WTC11 (cell line): ENCODE data around the gene NMUR1. TPM values are rescaled to one million over a fixed set of nuclear protein-coding genes. Genes with fewer than 3 reads are reported as not detected.

Experiments
- ATAC-seq: fragments of 200-7000 bp; cut with Tn5 transposase; 2 replicates; pipeline ENCODE4 v1.10.0; 2021; ENCODE audit warnings: mild to moderate bottlenecking, moderate library complexity
- CTCF ChIA-PET: fragments of 300-600 bp; sonication (Branson Sonifier 250); formaldehyde crosslinking; loops from one replicate; lab custom pipeline; 2021; ENCODE audit warnings: antibody characterized with exemption; lab: Charles Lee
- POLR2A ChIA-PET: fragments of 350-600 bp; sonication (Branson Sonifier 250); formaldehyde crosslinking; loops from one replicate; lab custom pipeline; 2021; ENCODE audit warnings: antibody characterized with exemption; lab: Charles Lee
- DNase-seq: peaks from one replicate; pipeline ENCODE4 v3.0.0; 2021; ENCODE audit warnings: low spot score
- H3K27ac Mint-ChIP-seq: 2 replicates; pipeline ENCODE4 v1.8.0; 2021; ENCODE audit warnings: mixed read lengths
- H3K27me3 Mint-ChIP-seq: 2 replicates; pipeline ENCODE4 v1.8.0; 2021; ENCODE audit warnings: low read depth, mild to moderate bottlenecking, moderate library complexity, mixed read lengths
- H3K36me3 Mint-ChIP-seq: 2 replicates; pipeline ENCODE4 v1.8.0; 2021; ENCODE audit warnings: mixed read lengths
- H3K4me1 Mint-ChIP-seq: 2 replicates; pipeline ENCODE4 v1.8.0; 2022; ENCODE audit warnings: mixed read lengths
- H3K4me3 Mint-ChIP-seq: 2 replicates; pipeline ENCODE4 v1.8.0; 2021; ENCODE audit warnings: mild to moderate bottlenecking, moderate library complexity, mixed read lengths
- H3K9me3 Mint-ChIP-seq: 2 replicates; pipeline ENCODE4 v1.8.0; 2021; ENCODE audit warnings: mixed read lengths
- ATF2 ChIP-seq: sonication (generic); formaldehyde crosslinking; IDR thresholded peaks from 2 replicates; pipeline ENCODE4 v1.8.1; 2022; ENCODE audit warnings: low read depth, missing genetic modification reagents, borderline replicate concordance
- CBFB ChIP-seq: sonication (generic); formaldehyde crosslinking; IDR thresholded peaks from 2 replicates; pipeline ENCODE4 v1.8.1; 2022; ENCODE audit warnings: mild to moderate bottlenecking, low read depth, missing genetic modification reagents
- EMX1 ChIP-seq: fragments of 250-450 bp; sonication (Bioruptor Pico); IDR thresholded peaks from 2 replicates; pipeline ENCODE4 v1.8.0; 2021; ENCODE audit warnings: mild to moderate bottlenecking
- HMGXB4 ChIP-seq: sonication (generic); formaldehyde crosslinking; IDR thresholded peaks from 2 replicates; pipeline ENCODE4 v1.8.1; 2023; ENCODE audit warnings: mild to moderate bottlenecking, moderate library complexity, missing genetic modification reagents
- IRF2 ChIP-seq: sonication (generic); formaldehyde crosslinking; IDR thresholded peaks from 2 replicates; pipeline ENCODE4 v1.8.0; 2022; ENCODE audit warnings: low read depth, missing genetic modification reagents, borderline replicate concordance
- JAZF1 ChIP-seq: fragments of 250-450 bp; sonication (Bioruptor Pico); IDR thresholded peaks from 2 replicates; pipeline ENCODE4 v1.9.0; 2021; ENCODE audit warnings: moderate library complexity, mild to moderate bottlenecking, inconsistent platforms
- JUN ChIP-seq: sonication (generic); formaldehyde crosslinking; IDR thresholded peaks from 2 replicates; pipeline ENCODE4 v1.8.0; 2023; ENCODE audit warnings: mild to moderate bottlenecking, missing genetic modification reagents
- NFYB ChIP-seq: sonication (generic); formaldehyde crosslinking; conservative IDR thresholded peaks from 2 replicates; pipeline ENCODE4 v1.8.0; 2022; ENCODE audit warnings: low read depth, missing genetic modification reagents
- NR3C1 ChIP-seq: sonication (generic); formaldehyde crosslinking; conservative IDR thresholded peaks from 2 replicates; pipeline ENCODE4 v1.8.1; 2023; ENCODE audit warnings: low read depth, mild to moderate bottlenecking, missing genetic modification reagents
- OVOL2 ChIP-seq: fragments of 250-450 bp; sonication (Bioruptor Pico); IDR thresholded peaks from 2 replicates; pipeline ENCODE4 v1.9.0; 2021; ENCODE audit warnings: mild to moderate bottlenecking, borderline replicate concordance
- TP53 ChIP-seq: sonication (generic); formaldehyde crosslinking; IDR thresholded peaks from 2 replicates; pipeline ENCODE4 v1.8.1; 2023; ENCODE audit warnings: mild to moderate bottlenecking, missing genetic modification reagents
- ZBTB21 ChIP-seq: sonication (generic); formaldehyde crosslinking; IDR thresholded peaks from 2 replicates; pipeline ENCODE4 v1.8.1; 2023; ENCODE audit warnings: mild to moderate bottlenecking, missing genetic modification reagents, borderline replicate concordance
- ZNF121 ChIP-seq: sonication (generic); formaldehyde crosslinking; IDR thresholded peaks from 2 replicates; pipeline ENCODE4 v1.8.0; 2023; ENCODE audit warnings: missing genetic modification reagents
- ZNF138 ChIP-seq: sonication (generic); formaldehyde crosslinking; conservative IDR thresholded peaks from 2 replicates; pipeline ENCODE4 v1.8.1; 2022; ENCODE audit warnings: mild to moderate bottlenecking, moderate library complexity, missing genetic modification reagents
- ZNF219 ChIP-seq: sonication (generic); formaldehyde crosslinking; IDR thresholded peaks from 2 replicates; pipeline ENCODE4 v1.8.0; 2023; ENCODE audit warnings: missing genetic modification reagents, mild to moderate bottlenecking, borderline replicate concordance
- ZNF317 ChIP-seq: sonication (generic); formaldehyde crosslinking; IDR thresholded peaks from 2 replicates; pipeline ENCODE4 v1.8.1; 2023; ENCODE audit warnings: low read depth, mild to moderate bottlenecking, moderate library complexity, missing genetic modification reagents, borderline replicate concordance
- ZNF416 ChIP-seq: fragments of 250-450 bp; sonication (Bioruptor Pico); IDR thresholded peaks from 2 replicates; pipeline ENCODE4 v1.9.0; 2021; ENCODE audit warnings: mild to moderate bottlenecking, inconsistent platforms
- ZNF423 ChIP-seq: fragments of 250-450 bp; sonication (Bioruptor Pico); IDR thresholded peaks from 2 replicates; pipeline ENCODE4 v2.1.2; 2022; ENCODE audit warnings: mild to moderate bottlenecking, moderate library complexity
- total RNA-seq: library from RNA; stranded (reverse); gene quantifications from 3 replicates; pipeline ENCODE4 v1.2.3, GENCODE V29; 2021
- TF ChIP-seq, protein P1 (sequence below): fragments of 250-450 bp; sonication (Bioruptor Pico); IDR thresholded peaks from 2 replicates; pipeline ENCODE4 v2.1.2; 2022; ENCODE audit warnings: mild to moderate bottlenecking, moderate library complexity
- TF ChIP-seq, protein P2 (sequence below): sonication (generic); formaldehyde crosslinking; IDR thresholded peaks from 2 replicates; pipeline ENCODE4 v1.8.1; 2023; ENCODE audit warnings: mild to moderate bottlenecking, missing genetic modification reagents, moderate library complexity
- TF ChIP-seq, protein P3 (sequence below): fragments of 250-450 bp; sonication (Bioruptor Pico); IDR thresholded peaks from 2 replicates; pipeline ENCODE4 v1.9.0; 2021; ENCODE audit warnings: mild to moderate bottlenecking
- TF ChIP-seq, protein P4 (sequence below): sonication (generic); formaldehyde crosslinking; IDR thresholded peaks from 2 replicates; pipeline ENCODE4 v1.8.1; 2023; ENCODE audit warnings: mild to moderate bottlenecking, missing genetic modification reagents, moderate library complexity
- TF ChIP-seq, protein P5 (sequence below): sonication (generic); formaldehyde crosslinking; conservative IDR thresholded peaks from 2 replicates; pipeline ENCODE4 v1.8.1; 2022; ENCODE audit warnings: mild to moderate bottlenecking, missing genetic modification reagents

NMUR1 gene
- total RNA-seq, 1 experiment from 2014 or later = 0.42 TPM

DNA sequence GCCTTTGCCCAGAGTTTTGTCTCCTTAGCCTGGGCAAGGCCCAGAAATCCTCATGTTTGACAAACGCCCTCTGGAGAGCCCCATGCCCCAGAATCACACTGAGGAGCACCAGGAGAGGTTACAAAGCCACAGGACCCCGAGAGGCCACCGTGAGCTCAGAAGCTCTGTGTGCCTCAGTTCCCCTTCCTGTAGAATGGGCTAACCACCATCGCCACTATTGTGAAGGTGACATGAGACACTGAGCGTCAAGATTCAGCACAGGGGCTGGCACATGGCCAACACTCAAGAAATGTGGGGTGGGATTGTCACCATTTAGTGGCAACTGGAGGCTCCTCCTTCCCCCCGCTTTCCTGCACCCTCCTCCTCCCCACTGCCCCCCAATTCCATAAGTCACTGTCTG is 1.2 kb upstream of the NMUR1 start:
- ATAC-seq = no peak
- Mint-ChIP-seq H3K4me3 (peak overlapping the region; percentile 49; the same call in 1 of the 2 replicates), H3K36me3 (no peaks in the 10 kb centered on the region), H3K27me3 (peaks cover 35% of the 10 kb centered on the region), H3K4me1 (peaks cover 15% of the 10 kb centered on the region), H3K27ac (no peak overlapping the region), H3K9me3 (no peaks in the 10 kb centered on the region)
- DNase-seq = no peak
- ChIA-PET POLR2A (no interaction called here), CTCF (interaction anchor here (0.7 to 2.9 kb wide), 7 partner anchors 10 to 80 kb away, joined by 3 to 36 read pairs (median 4); partner anchors contain the start of gene NCL)
- TF ChIP-seq ZBTB21 (CRISPR knock-in tag) (no peak), HMGXB4 (CRISPR knock-in tag) (0 out of 2 replicates have a peak, but pooled peaks have one; percentile 8)

DNA sequence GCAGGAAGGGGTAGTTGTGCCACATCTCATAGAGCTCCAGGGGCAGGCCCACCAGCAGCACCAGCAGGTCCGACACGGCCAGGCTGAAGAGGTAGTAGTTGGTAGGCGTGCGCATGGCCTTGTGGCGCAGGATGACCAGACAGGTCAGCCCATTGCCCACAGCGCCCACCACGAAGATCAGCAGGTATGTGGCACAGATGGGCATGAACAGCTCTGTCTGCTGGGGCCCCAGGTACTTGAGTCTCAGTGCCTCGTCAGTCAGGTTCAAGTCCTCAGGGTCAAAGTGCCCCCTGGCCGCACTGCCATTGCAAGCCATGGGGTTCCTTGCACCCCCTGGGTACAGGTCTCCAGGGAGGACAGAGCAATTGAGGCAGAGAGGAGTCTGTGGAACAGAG is 1.6 kb downstream of the NMUR1 start:
- Mint-ChIP-seq H3K4me1 (peaks cover 15% of the 10 kb centered on the region), H3K27ac (no peak overlapping the region), H3K36me3 (no peaks in the 10 kb centered on the region), H3K27me3 (peaks cover 35% of the 10 kb centered on the region)
- no peak for DNase-seq
- CTCF ChIA-PET = interaction anchor here (0.9 to 1.3 kb wide), 4 partner anchors 12 to 46 kb away, joined by 3 to 8 read pairs (median 6); no protein-coding TSS in a partner anchor
- TF ChIP-seq, protein P1, sequence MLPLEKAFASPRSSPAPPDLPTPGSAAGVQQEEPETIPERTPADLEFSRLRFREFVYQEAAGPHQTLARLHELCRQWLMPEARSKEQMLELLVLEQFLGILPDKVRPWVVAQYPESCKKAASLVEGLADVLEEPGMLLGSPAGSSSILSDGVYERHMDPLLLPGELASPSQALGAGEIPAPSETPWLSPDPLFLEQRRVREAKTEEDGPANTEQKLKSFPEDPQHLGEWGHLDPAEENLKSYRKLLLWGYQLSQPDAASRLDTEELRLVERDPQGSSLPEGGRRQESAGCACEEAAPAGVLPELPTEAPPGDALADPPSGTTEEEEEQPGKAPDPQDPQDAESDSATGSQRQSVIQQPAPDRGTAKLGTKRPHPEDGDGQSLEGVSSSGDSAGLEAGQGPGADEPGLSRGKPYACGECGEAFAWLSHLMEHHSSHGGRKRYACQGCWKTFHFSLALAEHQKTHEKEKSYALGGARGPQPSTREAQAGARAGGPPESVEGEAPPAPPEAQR (CRISPR knock-in tag) = no peak
- no peak for TF ChIP-seq IRF2
- no peak for TF ChIP-seq ZNF416
- no peak for TF ChIP-seq ATF2 (CRISPR knock-in tag)
- no peak for TF ChIP-seq EMX1 (CRISPR knock-in tag)
- TF ChIP-seq CBFB (CRISPR knock-in tag) = no peak
- TF ChIP-seq ZNF138 (CRISPR knock-in tag) = no peak
- TF ChIP-seq, protein P2, sequence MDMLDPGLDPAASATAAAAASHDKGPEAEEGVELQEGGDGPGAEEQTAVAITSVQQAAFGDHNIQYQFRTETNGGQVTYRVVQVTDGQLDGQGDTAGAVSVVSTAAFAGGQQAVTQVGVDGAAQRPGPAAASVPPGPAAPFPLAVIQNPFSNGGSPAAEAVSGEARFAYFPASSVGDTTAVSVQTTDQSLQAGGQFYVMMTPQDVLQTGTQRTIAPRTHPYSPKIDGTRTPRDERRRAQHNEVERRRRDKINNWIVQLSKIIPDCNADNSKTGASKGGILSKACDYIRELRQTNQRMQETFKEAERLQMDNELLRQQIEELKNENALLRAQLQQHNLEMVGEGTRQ (CRISPR knock-in tag) = no peak
- TF ChIP-seq OVOL2 (CRISPR knock-in tag) = no peak
- TF ChIP-seq, protein P3, sequence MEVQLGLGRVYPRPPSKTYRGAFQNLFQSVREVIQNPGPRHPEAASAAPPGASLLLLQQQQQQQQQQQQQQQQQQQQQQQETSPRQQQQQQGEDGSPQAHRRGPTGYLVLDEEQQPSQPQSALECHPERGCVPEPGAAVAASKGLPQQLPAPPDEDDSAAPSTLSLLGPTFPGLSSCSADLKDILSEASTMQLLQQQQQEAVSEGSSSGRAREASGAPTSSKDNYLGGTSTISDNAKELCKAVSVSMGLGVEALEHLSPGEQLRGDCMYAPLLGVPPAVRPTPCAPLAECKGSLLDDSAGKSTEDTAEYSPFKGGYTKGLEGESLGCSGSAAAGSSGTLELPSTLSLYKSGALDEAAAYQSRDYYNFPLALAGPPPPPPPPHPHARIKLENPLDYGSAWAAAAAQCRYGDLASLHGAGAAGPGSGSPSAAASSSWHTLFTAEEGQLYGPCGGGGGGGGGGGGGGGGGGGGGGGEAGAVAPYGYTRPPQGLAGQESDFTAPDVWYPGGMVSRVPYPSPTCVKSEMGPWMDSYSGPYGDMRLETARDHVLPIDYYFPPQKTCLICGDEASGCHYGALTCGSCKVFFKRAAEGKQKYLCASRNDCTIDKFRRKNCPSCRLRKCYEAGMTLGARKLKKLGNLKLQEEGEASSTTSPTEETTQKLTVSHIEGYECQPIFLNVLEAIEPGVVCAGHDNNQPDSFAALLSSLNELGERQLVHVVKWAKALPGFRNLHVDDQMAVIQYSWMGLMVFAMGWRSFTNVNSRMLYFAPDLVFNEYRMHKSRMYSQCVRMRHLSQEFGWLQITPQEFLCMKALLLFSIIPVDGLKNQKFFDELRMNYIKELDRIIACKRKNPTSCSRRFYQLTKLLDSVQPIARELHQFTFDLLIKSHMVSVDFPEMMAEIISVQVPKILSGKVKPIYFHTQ = no peak
- TF ChIP-seq, all 79 proteins: peak for 0
- no peaks in the 10 kb centered on the region for H3K9me3 Mint-ChIP-seq
- POLR2A ChIA-PET = no interaction called here
- H3K4me3 Mint-ChIP-seq = no peak overlapping the region
- ATAC-seq = no peak

DNA sequence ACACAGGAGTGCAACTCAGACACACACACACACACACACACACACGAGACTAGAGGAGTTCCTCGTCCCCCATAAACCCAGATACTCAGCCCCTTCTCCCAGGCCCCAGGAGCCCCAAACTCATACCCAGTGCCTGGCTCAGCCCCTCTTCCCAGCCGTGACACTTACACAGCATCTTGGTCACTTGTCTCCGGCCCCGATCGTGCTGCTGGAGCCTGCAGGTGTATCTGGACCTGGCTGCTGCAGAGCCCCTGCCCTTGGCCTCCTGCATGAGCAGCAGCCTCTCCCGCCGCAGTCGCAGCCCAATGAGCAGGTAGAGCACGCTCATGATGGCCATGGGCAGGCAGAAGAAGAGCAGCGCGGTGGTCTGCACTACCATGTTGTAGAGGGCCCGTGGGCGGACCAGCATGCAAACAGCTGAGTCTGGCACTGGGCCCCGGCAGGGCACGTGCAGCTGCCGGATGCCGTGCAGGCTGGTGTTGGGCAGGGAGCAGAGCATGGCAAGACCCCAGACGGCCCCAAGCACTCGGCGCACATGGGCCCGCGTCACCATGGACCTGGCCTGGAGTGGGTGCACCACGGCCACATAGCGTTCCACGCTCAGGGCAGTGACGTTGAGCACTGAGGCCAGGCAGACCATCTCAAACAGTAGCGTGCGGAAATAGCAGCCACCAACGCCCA is 2.1 kb downstream of the NMUR1 start:
- H3K36me3 Mint-ChIP-seq = no peaks in the 10 kb centered on the region
- ChIA-PET CTCF (interaction anchor here (1.3 kb wide), 2 partner anchors 11 to 13 kb away, joined by 8 read pairs; no protein-coding TSS in a partner anchor), POLR2A (no interaction called here)
- H3K27ac Mint-ChIP-seq = no peak overlapping the region
- DNase-seq (no peak), ATAC-seq (no peak)
- peaks cover 35% of the 10 kb centered on the region for H3K27me3 Mint-ChIP-seq
- H3K4me3 Mint-ChIP-seq = no peak overlapping the region
- peaks cover 15% of the 10 kb centered on the region for H3K4me1 Mint-ChIP-seq
- H3K9me3 Mint-ChIP-seq = no peaks in the 10 kb centered on the region
- TF ChIP-seq ZNF121 = no peak
- TF ChIP-seq JAZF1 (CRISPR knock-in tag) = no peak
- no peak for TF ChIP-seq JUN (CRISPR knock-in tag)
- TF ChIP-seq, protein P4, sequence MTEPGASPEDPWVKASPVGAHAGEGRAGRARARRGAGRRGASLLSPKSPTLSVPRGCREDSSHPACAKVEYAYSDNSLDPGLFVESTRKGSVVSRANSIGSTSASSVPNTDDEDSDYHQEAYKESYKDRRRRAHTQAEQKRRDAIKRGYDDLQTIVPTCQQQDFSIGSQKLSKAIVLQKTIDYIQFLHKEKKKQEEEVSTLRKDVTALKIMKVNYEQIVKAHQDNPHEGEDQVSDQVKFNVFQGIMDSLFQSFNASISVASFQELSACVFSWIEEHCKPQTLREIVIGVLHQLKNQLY (CRISPR knock-in tag) = no peak
- TF ChIP-seq, protein P5, sequence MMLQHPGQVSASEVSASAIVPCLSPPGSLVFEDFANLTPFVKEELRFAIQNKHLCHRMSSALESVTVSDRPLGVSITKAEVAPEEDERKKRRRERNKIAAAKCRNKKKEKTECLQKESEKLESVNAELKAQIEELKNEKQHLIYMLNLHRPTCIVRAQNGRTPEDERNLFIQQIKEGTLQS = no peak
- TF ChIP-seq ZNF317 (CRISPR knock-in tag) = no peak
- no peak for TF ChIP-seq ZNF219 (CRISPR knock-in tag)
- no peak for TF ChIP-seq NFYB (CRISPR knock-in tag)
- no peak for TF ChIP-seq ZNF423 (CRISPR knock-in tag)
- no peak for TF ChIP-seq NR3C1
- TF ChIP-seq TP53 (CRISPR knock-in tag) = no peak
